Stimulated activated CD4-positive, alpha-beta T cell treated with anti-CD3 and anti-CD28 coated beads, Interleukin-2, amount 100 ng/mL, for 4 hours (primary cell): ENCODE measurements around the gene IL2RA.

Experiments used
- DNase-seq: peaks from one replicate; pipeline ENCODE4 v3.0.0-alpha.2; 2020; ENCODE audit warnings: low read depth

IL2RA gene

DNA sequence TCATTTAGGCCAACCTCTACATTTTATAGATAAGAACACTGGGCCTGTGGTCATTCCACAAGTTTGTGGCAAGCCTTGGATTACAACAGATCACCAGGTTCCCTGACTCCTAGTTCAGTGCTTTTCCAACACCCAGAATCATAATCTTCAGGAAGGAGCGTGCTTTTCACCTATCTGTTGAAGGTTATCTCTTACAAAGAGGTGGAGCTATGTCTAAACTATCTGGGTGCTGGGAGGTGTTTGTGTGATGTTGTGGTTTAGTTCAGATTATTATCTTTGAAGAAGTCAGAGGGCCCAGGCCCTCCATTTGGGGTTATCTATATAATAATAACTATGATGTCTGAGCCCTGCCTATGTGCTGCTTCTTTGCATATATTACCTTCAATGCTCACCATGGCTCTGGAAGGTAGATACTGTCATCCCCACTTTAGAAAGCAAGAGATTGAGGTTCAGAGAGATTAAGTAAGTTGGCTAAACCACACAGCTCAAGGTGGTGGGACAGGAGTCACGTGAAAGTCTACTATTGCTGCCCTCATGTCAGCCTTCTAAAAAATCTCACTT lies 24.0 kb downstream of the IL2RA start:
- no peak for DNase-seq

DNA sequence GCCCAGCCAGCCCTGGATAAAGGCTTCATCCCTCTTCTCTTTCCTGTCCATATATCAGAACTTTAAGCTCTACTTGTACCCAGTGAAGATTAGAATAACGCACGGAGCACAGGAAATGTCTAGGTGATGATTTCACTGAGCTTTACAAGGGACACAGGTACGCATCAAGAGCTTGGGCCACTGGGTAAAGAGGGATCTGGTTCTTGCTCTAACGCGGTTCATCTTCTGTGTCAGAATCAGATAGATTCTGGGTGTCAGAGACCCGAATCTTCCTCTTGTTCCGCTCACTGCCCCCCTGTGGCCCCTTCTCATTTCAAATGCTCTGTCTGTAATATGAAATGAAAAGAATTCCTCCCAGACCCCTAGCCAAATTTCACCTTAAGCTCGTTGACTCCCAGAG lies 24.7 kb downstream of the IL2RA start:
- DNase-seq: no peak

DNA sequence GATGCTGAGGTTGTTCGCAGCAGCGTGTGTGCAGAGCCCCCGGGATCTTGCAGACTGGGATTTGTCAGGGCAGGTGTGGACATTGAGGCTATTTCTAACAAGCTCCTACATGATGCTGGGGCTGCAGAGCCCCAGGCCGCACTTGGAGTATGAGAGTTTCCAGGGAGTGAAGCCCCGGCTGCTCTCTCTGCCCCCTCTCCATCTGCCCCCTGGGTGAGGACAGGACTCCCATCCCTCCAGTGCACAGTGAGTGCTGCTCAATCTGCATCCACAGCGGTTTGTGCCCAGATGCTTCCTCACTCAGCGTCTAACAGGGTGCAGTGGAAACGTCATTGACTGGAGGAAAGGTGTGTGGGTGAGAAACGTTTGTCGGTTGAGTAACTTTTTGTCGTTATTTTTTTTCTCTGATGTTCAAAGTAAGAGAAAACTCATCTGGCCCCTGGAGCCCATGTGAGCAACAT lies 25.3 kb downstream of the IL2RA start:
- peak; percentile 39 for DNase-seq

DNA sequence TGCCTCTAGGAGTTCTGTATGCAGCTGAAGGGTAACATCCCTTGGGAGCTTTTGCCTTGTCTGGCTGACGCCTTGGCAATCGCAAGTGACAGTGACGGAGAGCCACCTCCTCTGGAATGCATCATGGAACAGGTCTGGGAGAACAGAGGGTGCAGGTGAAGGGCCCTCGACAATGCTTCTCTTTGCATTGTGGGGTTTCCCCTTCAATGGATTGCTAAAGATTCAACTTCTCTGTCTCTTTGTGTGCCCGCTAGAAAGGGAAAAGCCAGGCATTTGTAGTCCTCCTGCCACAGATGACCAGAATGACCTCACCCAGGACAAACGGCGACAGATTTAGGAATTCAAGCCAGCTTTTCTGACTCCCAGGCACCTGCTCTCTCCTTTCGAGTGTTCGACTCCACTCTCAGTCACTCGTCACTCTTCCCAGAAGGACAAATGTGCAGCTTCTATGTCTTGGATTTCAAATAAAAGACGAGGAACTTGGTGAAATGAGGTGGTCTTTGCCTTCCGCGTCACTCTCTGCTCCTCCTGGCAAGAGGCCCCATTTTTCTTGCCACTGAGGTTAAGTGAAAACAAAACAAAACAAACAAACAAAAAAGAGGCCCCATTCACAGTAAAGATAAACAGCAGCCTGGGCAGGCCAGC lies 26.1 kb downstream of the IL2RA start:
- no peak for DNase-seq

DNA sequence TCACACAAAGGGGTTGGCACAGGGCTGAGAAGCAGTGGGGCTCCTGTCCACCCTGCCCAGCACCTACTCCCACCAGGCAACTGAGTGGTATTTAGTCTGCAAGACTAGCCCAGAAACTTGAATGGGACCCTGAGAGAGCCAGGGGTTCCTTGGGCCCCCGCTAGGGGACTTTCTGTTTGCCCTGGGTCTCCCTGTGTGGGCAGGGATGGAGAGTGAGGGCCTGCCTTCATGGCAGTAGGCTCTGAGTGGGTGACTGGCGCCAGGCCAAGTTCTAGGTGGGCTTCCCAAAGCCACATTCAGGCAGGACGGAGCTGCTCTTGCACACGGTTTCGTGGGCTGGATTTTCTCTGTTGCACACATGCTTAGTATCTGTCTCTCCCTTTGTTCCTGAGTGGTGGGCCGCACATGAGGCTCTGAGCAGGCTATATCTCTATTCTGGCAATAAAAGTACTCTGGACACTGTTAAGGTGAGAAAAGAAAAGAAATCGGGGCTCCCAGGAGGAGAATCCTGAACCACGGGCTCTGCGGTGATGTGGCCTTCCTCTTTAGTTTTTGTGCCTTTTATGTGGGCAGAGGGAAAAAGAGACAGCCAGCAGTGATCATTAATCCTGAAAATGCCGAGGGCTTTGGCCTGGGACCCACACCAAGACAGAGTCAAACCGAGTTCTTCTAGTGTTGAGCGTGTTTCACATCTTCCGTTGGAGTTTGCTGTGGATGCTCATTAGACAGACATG lies 26.9 kb downstream of the IL2RA start:
- DNase-seq: no peak

DNA sequence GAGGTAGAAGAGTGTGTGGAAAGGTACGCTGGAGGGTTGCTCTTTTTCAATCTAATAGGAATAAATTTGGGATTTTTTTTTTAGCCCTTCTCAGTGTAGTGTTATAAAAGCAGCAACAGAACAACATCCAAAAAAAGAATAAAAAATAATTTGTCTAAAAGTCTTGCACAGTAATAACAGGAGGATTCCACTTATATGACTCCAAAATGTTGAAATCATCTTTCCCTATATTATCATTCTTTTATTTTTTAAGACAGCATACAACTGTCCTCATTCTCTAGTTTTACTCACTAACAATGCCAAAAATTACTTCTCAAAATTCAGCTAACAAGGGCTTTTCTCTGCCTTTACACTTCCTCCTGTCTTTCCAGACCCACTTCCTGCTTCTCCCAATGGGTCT lies 27.8 kb downstream of the IL2RA start:
- no peak for DNase-seq

DNA sequence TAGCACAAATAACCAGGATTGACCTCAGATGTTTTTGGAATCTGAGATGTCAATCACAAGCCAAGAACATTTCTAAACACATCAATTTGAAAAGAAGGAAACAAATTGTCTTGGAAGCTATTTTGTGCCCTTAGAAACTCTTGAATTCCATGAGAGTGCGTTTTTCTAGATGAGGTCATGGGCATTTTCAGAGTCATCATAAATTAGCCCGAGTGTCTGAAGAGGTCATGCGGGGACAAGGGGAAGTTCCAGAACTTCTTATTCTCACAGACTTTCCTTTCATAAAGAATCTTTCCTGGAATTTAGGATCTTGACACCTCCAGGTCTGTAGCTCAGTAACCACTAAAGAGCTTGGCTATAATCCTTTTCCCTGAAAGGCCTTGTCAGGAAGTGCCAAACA lies 28.2 kb downstream of the IL2RA start:
- DNase-seq: no peak

DNA sequence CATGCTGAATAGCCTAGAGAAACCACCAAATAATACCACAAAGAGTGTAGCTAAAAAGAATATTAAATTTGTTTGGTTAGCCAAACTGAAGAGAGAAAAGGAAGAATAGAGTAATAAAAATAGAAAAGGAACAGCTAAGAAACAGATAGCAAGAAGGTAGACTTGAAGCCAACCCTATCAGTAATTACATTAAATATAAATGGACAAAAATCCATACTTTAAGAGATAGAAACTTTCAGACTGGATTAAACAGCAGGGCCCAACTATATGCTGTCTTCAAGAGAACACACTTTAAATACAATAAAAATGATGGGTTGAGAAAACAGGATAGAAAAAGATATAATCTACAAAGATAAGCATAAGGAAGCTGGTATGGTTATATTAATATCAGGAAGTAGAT lies 31.2 kb downstream of the IL2RA start:
- DNase-seq: no peak

DNA sequence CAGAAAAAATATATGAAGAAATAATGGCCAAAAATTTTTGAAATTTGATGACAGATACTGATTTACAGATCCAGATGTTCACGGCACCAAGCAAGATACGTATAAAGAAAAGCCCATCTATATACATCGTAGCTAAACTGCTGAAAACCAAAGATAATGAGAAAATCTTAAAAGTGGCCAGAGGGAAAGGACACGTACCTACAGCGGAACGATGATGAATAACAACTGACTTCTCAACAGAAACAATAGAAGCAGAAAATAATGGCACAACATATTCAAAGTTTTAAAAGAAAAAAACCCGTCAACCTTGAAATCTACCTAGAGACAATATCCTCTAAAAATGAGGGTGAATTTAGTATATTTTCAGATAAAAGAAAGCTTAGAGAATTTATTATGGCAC lies 31.9 kb downstream of the IL2RA start:
- no peak for DNase-seq

DNA sequence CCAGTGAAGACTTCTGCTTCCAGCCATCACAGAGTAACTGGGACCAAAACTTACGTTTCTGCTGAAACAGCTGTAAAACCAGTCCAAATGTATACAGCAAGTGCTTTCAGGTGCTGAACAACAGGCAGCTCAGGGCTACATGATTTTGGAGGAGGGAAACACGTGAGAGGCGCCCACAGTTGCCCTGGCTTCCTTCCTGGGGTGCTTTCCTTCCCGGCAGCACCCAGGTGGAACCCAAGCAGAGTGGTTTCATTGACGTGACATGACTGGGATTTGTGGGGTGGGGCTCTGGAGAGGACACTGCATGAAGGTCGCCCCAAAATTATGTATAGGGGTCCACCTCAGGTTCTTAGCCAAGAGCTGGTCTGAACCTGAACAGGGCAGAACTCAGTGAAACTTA lies 34.2 kb downstream of the IL2RA start:
- no peak for DNase-seq

DNA sequence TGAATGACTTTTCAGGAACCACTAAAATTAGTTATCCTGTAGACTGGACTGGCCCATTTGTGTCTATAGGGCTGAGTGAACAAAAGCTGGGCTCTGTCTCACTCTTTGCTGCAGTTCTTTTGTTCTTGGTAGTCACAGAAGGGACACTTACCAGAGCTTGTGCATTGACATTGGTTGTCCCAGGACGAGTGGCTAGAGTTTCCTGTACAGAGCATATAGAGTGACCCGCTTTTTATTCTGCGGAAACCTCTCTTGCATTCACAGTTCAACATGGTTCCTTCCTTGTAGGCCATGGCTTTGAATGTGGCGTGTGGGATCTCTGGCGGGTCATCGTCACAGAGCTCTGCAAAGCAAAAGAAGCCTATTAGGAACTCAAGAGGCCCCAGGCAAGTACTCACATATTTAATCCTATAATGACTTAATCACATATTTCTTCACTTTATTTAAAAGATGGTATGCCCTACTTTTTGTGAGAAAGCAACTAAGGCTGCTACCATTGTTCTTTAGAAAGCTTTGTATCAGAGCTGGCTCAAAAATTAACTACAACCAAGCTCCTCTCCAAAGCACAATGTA lies 36.4 kb downstream of the IL2RA start:
- no peak for DNase-seq

DNA sequence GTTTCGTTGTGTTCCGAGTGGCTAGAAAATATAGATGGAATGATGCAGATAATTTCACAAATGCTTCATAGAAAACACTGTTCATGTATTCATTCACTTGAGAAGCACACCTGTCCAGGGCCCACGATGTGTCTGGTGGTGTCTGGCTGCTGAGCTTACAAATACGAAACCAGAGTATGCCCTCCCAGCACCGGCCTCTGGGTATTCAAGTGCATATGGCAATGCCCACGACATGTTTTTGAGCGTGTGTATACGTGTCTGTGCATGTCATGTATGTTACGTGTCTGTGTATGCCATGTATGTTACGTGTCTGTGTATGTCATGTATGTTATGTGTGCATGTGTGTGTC lies 37.9 kb downstream of the IL2RA start:
- no peak for DNase-seq

DNA sequence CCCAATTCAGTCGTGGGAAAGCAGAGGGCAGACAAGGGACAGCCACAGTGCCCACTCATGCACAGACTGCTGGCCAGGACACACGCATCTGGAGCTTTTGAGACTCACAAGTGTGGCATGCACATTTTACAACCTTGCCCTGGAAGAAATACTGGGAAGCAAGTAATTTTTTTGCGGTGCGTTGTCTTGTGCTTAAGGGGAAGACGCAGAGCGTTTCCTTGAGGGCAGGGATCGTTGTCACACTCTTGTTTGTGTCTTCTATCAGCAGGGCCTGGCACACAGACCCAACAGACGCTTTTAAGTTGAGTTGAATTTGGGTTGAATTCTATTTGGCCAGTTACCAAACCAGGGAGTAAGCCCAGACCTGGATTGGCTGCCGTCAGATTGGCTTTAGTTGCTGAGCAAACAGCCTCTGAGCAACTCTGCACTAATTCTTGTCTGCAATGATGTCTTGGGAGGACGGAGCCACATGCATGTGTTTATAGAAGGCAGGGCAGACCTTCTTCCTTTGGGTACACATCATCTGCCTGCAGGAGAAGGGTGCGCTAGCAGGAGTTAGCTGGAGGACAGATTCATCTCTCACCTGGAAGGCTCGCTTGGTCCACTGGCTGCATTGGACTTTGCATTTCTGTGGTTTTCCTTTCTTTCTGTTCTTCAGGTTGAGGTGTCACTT lies 38.4 kb downstream of the IL2RA start:
- no peak for DNase-seq

DNA sequence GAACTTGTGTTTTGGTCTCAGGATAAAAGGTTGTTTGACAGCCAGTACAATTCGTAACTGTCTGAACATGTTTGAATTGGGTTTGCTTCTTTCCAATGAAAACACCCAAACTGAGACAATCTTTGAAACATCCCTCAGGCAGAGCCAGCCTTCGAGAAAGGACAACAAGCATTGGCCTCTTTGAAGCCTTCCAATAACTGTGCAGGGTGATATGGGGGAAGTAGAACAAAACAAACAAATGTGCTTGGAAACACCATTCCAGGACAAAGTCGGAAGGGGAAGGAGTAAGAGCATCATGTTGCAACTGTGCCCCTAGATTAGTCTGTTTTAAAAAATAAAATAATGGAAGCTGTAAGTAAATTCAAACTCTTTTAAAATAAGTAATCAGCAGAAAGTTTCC lies 39.5 kb downstream of the IL2RA start:
- no peak for DNase-seq

DNA sequence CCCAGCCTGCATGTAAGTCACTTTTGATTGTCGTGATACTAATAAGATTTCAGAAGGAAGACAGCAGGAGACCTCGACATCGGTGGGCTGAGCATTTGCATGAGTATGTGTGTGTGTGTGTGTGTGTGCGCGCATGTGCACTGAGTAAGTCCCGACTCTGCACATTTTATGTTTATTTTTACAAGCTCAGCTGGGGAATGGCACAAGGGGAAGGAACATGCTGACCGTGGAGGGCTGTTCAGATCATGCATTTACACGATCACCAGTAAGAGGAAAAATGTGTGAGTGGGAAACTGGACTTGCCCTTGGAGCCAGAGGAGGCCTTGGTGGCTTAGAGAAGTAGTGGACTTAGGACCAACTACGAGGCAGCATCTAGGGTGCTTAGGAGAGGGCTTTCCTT lies 41.3 kb downstream of the IL2RA start:
- DNase-seq: no peak

DNA sequence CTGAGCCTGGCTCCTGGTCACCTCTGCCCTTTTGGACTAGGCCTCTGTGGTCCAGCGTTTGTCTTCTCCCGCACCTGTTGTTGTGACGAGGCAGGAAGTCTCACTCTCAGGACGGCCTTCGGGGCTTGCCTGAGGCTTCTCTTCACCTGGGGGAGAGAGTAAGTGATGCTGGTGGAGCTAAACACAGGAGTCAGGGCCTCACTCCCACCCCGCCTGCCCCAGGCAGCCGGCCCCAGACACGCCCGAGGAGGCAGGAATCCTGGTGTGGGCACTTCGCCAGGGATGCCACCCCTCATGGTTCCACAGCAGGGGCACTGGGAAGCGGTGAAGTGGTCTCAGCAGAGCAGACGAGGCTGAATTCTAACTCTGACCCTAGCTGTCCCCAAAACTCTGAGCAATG lies 42.4 kb downstream of the IL2RA start:
- no peak for DNase-seq

DNA sequence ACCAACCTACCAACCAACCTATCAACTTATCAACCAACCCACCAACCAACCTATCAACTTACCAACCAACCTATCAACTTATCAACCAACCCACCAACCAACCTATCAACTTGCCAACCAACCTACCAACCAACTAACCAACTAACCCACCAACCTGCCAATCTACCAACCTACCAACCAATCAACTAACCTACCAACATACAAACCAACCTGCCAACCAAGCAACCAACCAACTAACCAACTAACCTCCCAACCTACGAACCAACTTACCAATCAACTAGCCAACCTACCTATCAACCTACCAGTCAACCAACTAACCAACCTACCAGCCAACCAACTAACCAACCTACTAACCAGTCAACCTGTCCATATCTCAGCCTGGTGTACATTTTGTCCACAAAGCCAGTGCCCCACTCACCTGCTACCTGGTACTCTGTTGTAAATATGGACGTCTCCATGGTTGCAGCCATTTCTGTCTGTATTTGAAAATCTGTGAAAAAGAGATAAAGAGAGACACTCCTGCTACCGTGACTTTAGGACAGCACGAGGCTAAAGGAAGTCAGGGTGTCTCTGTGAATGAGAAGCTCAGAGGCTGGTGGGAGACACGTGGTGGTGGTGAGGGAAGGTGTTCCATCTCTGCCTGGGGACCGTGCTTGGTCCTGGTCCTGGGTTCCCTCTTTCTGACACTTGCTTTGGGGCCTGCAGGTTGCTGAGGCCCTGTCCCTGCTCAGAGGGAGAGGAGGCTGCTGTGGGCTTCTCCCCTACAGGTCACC lies 43.0 kb downstream of the IL2RA start:
- DNase-seq: no peak

DNA sequence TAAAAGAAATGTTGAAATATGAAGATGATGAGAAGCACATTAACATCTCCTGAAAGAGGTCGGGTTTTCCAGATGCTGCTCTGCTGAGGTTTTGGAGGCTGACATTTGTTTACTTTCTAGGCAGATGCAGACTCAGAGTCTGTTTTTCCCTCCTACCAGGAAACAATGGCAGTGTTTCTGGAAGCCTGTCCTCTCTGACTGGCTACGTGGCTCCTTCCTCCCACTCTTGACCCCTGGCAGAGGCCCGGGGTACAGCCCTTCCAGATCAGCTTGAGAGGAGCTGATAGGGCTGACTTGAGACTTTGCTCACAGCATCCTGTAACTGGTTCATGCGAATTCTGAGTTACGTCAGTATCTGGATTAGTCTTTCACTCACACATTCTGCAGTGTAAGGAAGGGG lies 43.7 kb downstream of the IL2RA start:
- DNase-seq: no peak

DNA sequence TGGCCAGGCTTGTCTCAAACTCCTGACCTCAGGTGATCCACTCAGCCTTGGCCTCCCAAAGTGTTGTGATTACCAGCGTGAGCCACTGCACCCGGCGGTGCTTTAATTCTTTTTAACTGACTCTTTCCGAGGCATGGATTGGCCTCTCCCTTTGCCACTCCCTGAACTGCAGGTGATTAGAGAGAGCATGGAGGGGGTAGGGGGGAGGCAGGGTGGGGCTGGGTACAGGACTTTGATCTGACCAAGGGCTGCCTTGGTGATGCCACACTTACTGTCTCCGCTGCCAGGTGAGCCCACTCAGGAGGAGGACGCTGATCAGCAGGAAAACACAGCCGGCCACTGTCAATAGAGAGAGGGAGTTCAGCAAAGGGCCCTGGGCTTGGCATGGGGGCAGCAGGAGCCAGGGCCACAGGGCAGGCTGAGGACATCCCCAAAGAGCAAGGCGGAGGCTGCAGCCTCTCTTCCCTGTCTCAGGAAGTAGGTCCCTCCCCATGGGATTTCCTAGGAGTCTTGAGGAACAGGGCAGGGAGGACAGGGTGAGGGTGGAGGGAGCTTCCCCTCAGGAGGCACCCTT lies 44.3 kb downstream of the IL2RA start:
- no peak for DNase-seq

DNA sequence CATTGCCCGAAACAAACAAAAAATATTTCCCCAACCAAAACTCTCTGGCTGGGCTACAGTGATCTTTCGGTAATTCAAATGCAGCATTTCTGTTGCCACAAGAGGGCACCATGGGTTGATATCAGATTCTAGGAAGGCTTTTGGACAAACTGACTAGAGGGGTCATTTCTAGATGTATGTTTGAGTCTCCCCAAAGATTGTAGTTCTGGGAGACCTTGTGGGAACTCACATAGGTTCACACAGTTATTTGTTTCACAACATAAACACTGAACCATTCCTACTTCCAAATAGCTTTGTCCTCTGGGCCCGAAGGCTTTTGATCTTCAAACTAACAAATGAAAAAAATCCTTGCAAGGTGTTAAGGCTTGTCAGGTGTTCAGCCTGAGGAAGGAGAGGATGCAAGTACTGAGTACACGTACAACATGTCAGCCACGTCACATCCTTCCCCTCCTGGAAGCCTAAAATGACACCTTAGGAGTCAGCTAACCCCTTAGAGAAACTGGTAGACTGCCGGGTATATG lies 47.9 kb downstream of the IL2RA start:
- DNase-seq: peak; percentile 54

DNA sequence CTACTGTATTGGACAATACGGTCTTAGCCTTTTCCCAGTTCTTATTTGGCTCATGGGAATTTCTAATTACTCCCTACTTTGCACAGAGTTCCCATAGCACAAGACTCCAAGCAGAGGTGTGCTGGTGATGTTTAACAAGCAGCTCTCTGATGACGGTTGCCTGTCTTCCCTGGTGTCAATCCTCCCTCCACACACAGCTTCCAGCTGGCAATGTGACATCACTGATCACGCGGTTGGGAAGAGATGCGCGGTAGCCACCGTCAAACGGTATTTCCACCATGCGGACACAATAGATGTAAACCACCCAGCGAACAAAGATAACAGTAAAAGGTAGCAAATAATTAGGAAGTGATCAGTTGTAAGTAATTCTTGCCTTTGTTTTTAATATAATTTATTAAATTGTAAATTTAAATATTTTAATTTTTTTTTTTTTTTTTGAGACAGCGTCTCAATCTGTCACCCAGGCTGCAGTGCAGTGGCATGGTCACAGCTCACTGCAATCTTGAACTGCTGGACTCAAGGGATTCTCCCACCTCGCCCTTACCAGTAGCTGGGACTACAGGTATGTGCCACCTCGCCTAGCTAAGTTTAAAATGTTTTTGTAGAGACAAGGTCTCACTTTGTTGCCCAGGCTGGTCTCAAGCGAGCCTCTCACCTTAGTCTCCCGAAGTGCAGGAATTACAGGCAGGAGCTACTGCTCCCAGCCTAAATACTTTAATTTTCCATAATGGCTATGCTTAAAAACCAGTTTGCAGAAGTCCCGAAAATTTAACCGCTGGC lies 48.6 kb downstream of the IL2RA start:
- DNase-seq: no peak
